HCT116 (cell line): Measurements from ENCODE around the gene TEFM. TPM values are rescaled to one million over a fixed set of nuclear protein-coding genes. Genes with fewer than 3 reads are reported as not detected.
"Not testable (repeated sequence)": the region's sequence is repeated elsewhere in the genome, so short reads cannot be mapped to it uniquely, and the experiment has no call there.

Experiments
- ATAC-seq: fragments of 200-7000 bp; cut with Tn5 transposase; 2 replicates; pipeline ENCODE4 v1.9.1; 2020; ENCODE audit warnings: mild to moderate bottlenecking, moderate library complexity
- BruUV-seq: library from RNA; stranded (reverse); fragments of 400-500 nt; replicated peaks from 2 replicates; lab custom pipeline; 2021; lab: Mats Ljungman, UMichigan
- CTCF ChIA-PET: fragments of 300-600 bp; sonication (Branson Sonifier 250); formaldehyde crosslinking; loops from one replicate; lab custom pipeline; 2021; ENCODE audit warnings: antibody characterized with exemption; lab: Charles Lee
- POLR2A ChIA-PET: fragments of 300-600, 350-600 bp; sonication (Branson Sonifier 250); formaldehyde crosslinking; loops from one replicate; lab custom pipeline; 2021; ENCODE audit warnings: antibody characterized with exemption; lab: Charles Lee
- RAD21 ChIA-PET, 2 experiments: fragments of 300-600 bp; sonication (Branson Sonifier 250); formaldehyde crosslinking; loops; one replicate each; lab custom pipeline; 2023; ENCODE audit warnings: low total read pairs in 2 of 2; ENCODE audit not compliant: uncharacterized antibody in 2 of 2, unreplicated experiment in 2 of 2, low non-redundant PET in 1 of 2; lab: Charles Lee
- DNase-seq: peaks from one replicate; pipeline ENCODE4 v3.0.0-alpha.2; 2010; ENCODE audit warnings: low read depth, low spot score
- H2AFZ ChIP-seq: fragments of 200-600 bp; shearing (Covaris generic), sonication (generic); 2 replicates; pipeline ENCODE4 v1.6.1; 2017; ENCODE audit warnings: low read depth, mixed run types, mixed read lengths, antibody characterized with exemption, low read length; ENCODE audit not compliant: poor library complexity, severe bottlenecking
- H3K27ac ChIP-seq: 2 replicates; pipeline ENCODE4 v1.5.1; 2012; ENCODE audit warnings: low read depth, low read length
- H3K27me3 ChIP-seq: fragments of 200-600 bp; sonication (generic); 2 replicates; pipeline ENCODE4 v1.6.1; 2016; ENCODE audit warnings: mixed run types, low read length, mixed read lengths; ENCODE audit not compliant: insufficient read depth
- H3K36me3 ChIP-seq, 2 experiments: fragments of 200-500 bp in 1 of 2; fragments of 200-600 bp in 1 of 2; sonication (Bioruptor generic) in 1 of 2; sonication (generic) in 1 of 2; 2 replicates each; pipeline versions ENCODE4 v1.5.1 to v1.6.1; 2014 to 2016; ENCODE audit warnings: low read length in 2 of 2, inconsistent platforms in 1 of 2, mixed read lengths in 1 of 2, mixed run types in 1 of 2; ENCODE audit not compliant: insufficient read depth in 2 of 2, control insufficient read depth in 1 of 2
- H3K4me1 ChIP-seq, 2 experiments: fragments of 200-600 bp in 1 of 2; sonication (generic) in 1 of 2; 2 replicates each; pipeline versions ENCODE4 v1.5.1 to v1.6.1; 2012 to 2017; ENCODE audit warnings: low read length in 2 of 2, inconsistent platforms in 1 of 2, mild to moderate bottlenecking in 1 of 2, mixed read lengths in 1 of 2, mixed run types in 1 of 2, moderate library complexity in 1 of 2; ENCODE audit not compliant: insufficient read depth in 2 of 2, control insufficient read depth in 1 of 2
- H3K4me2 ChIP-seq: fragments of 200-600 bp; sonication (generic); 2 replicates; pipeline ENCODE4 v1.6.1; 2017; ENCODE audit warnings: mixed run types, low read length, mixed read lengths
- H3K4me3 ChIP-seq, 2 experiments: fragments of 200-600 bp in 1 of 2; sonication (generic) in 1 of 2; replicated peaks in 1 of 2; 2 replicates each; pipeline ENCODE4 v1.5.1; 2011 to 2016; ENCODE audit warnings: low read length in 2 of 2, control low read depth in 1 of 2, low read depth in 1 of 2, mild to moderate bottlenecking in 1 of 2, mixed read lengths in 1 of 2, mixed run types in 1 of 2
- H3K79me2 ChIP-seq: fragments of 200-600 bp; sonication (generic); 2 replicates; pipeline ENCODE4 v1.6.1; 2017; ENCODE audit warnings: mild to moderate bottlenecking, mixed run types, low read length, moderate library complexity, mixed read lengths; ENCODE audit not compliant: insufficient read depth
- H3K9ac ChIP-seq: fragments of 200-600 bp; sonication (generic); 2 replicates; pipeline ENCODE4 v1.6.1; 2016; ENCODE audit warnings: low read length, mixed read lengths
- H3K9me2 ChIP-seq: fragments of 200-600 bp; sonication (generic), shearing (Covaris generic); 2 replicates; pipeline ENCODE4 v1.6.1; 2017; ENCODE audit warnings: mixed run types, mild to moderate bottlenecking, moderate library complexity; ENCODE audit not compliant: insufficient read depth
- H3K9me3 ChIP-seq, 2 experiments: fragments of 200-500 bp in 1 of 2; fragments of 200-600 bp in 1 of 2; sonication (Bioruptor generic) in 1 of 2; sonication (generic) in 1 of 2; 2 replicates each; pipeline ENCODE4 v1.6.1; 2014 to 2017; ENCODE audit warnings: low read length in 2 of 2, mixed read lengths in 2 of 2, inconsistent platforms in 1 of 2, low read depth in 1 of 2, mild to moderate bottlenecking in 1 of 2, mixed run types in 1 of 2, moderate library complexity in 1 of 2; ENCODE audit not compliant: control insufficient read depth in 1 of 2, insufficient read depth in 1 of 2
- H4K20me1 ChIP-seq: fragments of 200-600 bp; sonication (generic), shearing (Covaris generic); 2 replicates; pipeline ENCODE4 v1.6.1; 2017; ENCODE audit warnings: mixed run types, mild to moderate bottlenecking, moderate library complexity; ENCODE audit not compliant: insufficient read depth
- ATF3 ChIP-seq: IDR thresholded peaks from 2 replicates; pipeline ENCODE4 v1.6.1; 2012
- CBX3 ChIP-seq: IDR thresholded peaks from 2 replicates; pipeline ENCODE4 v1.6.1; 2012; ENCODE audit warnings: low read depth
- CTCF ChIP-seq, 3 experiments: fragments of 200-600 bp in 1 of 3; sonication (generic) in 1 of 3; IDR thresholded peaks in 2 of 3; conservative IDR thresholded peaks in 1 of 3; 2 replicates each; pipeline ENCODE4 v1.5.1; 2012 to 2017; ENCODE audit warnings: low read depth in 2 of 3, low read length in 2 of 3, antibody characterized with exemption in 1 of 3, borderline replicate concordance in 1 of 3, control low read depth in 1 of 3, mild to moderate bottlenecking in 1 of 3, mixed read lengths in 1 of 3, mixed run types in 1 of 3, moderate library complexity in 1 of 3; ENCODE audit not compliant: insufficient read depth in 1 of 3
- RAD21 ChIP-seq: IDR thresholded peaks from 2 replicates; pipeline ENCODE4 v1.6.1; 2012; ENCODE audit warnings: low read depth, mild to moderate bottlenecking
- SP1 ChIP-seq: IDR thresholded peaks from 2 replicates; pipeline ENCODE4 v1.6.1; 2012; ENCODE audit warnings: low read depth
- SRF ChIP-seq: IDR thresholded peaks from 2 replicates; pipeline ENCODE4 v1.6.1; 2012; ENCODE audit warnings: low read depth
- YY1 ChIP-seq: IDR thresholded peaks from 2 replicates; pipeline ENCODE4 v1.6.1; 2011; ENCODE audit warnings: low read length, low read depth, moderate library complexity, mild to moderate bottlenecking; ENCODE audit not compliant: insufficient replicate concordance; ENCODE audit errors: extremely low read depth
- intact Hi-C: fragments of 100-400 bp; cut with micrococcal nuclease; formaldehyde crosslinking; loops from 2 replicates; pipeline ENCODE4 v1.10.0; 2022
- total RNA-seq: library from RNA; stranded (reverse); gene quantifications from one replicate; pipeline ENCODE4 v1.2.1, GENCODE V29; 2021; ENCODE audit not compliant: unreplicated experiment

Gene TEFM
- total RNA-seq, 1 experiment from 2014 or later: 13.1 TPM

GRCh38 chr17:30929861-30930260 lies 23.8 kb upstream of the TEFM start:
- H4K20me1 ChIP-seq, H3K4me1 ChIP-seq, H3K36me3 ChIP-seq, H2AFZ ChIP-seq, H3K79me2 ChIP-seq, DNase-seq, H3K4me3 ChIP-seq, BruUV-seq, intact Hi-C loops, CTCF ChIA-PET, H3K9me2 ChIP-seq, H3K27ac ChIP-seq, H3K9ac ChIP-seq, POLR2A ChIA-PET, H3K9me3 ChIP-seq, H3K4me2 ChIP-seq, RAD21 ChIA-PET, ATAC-seq, H3K27me3 ChIP-seq: not testable (repeated sequence)

- Histone ChIP-seq H3K9me2 (no peaks in the 10 kb centered on the region), H2AFZ (no peak overlapping the region), H3K4me1 (no peaks in the 10 kb centered on the region), H3K4me2 (no peak overlapping the region), H4K20me1 (no peaks in the 10 kb centered on the region), H3K4me3 (no peak overlapping the region), H3K79me2 (no peaks in the 10 kb centered on the region), H3K36me3 (peaks cover 0 to 2% of the 10 kb centered on the region in 2 experiments; a peak in 1 of 4 replicates), H3K27ac (no peak overlapping the region), H3K9ac (no peak overlapping the region), H3K9me3 (no peaks in the 10 kb centered on the region), H3K27me3 (no peaks in the 10 kb centered on the region)
- ChIA-PET POLR2A (no interaction called here), RAD21 (no interaction called here), CTCF (no interaction called here)
- no peak for ATAC-seq
- intact Hi-C loops: no loop called here
- no TSS peak for BruUV-seq
- no peak for DNase-seq
- TF ChIP-seq RAD21 (no peak), SP1 (no peak), ATF3 (no peak), SRF (no peak), CTCF (IDR thresholded peaks at IDR 0.05 in 2 of 3, conservative IDR thresholded peaks at IDR 0.05 in 1 of 3; ENCODE audit: borderline replicate concordance in 1 of 3, insufficient read depth in 1 of 3, low read depth in 2 of 3, low read length in 2 of 3) (no peak), CBX3 (no peak), YY1 (no peak)
Observed at GRCh38 chr17:30929081-30929633, 23.1 kb upstream of the TEFM start.
